Activated naive CD4-positive, alpha-beta T cell treated with anti-CD3 and anti-CD28 coated beads, Interleukin-2, amount 50 U/mL, for 72 hours (primary cell): ENCODE results near the gene TBC1D1. TPM values are rescaled to one million over a fixed set of nuclear protein-coding genes. Genes with fewer than 3 reads are reported as not detected.

Experiments
- ATAC-seq, 2 donors: fragments of 150-1000 bp; cut with Tn5 transposase; 2 replicates each; pipeline ENCODE4 v1.10.0; 2021; ENCODE audit warnings: mild to moderate bottlenecking in 2 of 2, moderate library complexity in 2 of 2
- DNase-seq, 2 donors: peaks; one replicate each; pipeline ENCODE4 v3.0.0; 2021 to 2022; ENCODE audit warnings: low spot score in 2 of 2
- H3K27ac Mint-ChIP-seq, 2 donors: one replicate each; pipeline ENCODE4 v1.8.0; 2022; ENCODE audit warnings: mild to moderate bottlenecking in 2 of 2, mixed read lengths in 2 of 2
- H3K36me3 Mint-ChIP-seq, 2 donors: one replicate each; pipeline ENCODE4 v1.8.0; 2022; ENCODE audit warnings: mixed read lengths in 2 of 2
- H3K9me3 Mint-ChIP-seq, 2 donors: one replicate each; pipeline ENCODE4 v1.8.0; 2022; ENCODE audit warnings: mixed read lengths in 2 of 2
- total RNA-seq, 2 donors: library from RNA; stranded (reverse); gene quantifications; one replicate each; pipeline ENCODE4 v1.2.3, GENCODE V29; 2022

TBC1D1 gene
- total RNA-seq, 2 donors from 2014 or later = 47.1 to 68.6 TPM

- Mint-ChIP-seq H3K36me3 (peaks cover 11 to 13% of the 10 kb centered on the region in 2 donors), H3K27ac (no peak overlapping the region), H3K9me3 (no peaks in the 10 kb centered on the region)
- ATAC-seq = no peak
- DNase-seq = no peak
Observed at GRCh38 chr4:38026158-38026740, 135.4 kb downstream of the TBC1D1 start.

- DNase-seq (no peak), ATAC-seq (no peak)
- no peak overlapping the region for H3K27ac Mint-ChIP-seq
- no peaks in the 10 kb centered on the region for H3K36me3 Mint-ChIP-seq
- no peaks in the 10 kb centered on the region for H3K9me3 Mint-ChIP-seq
Observed at GRCh38 chr4:38030023-38030422, 139.1 kb downstream of the TBC1D1 start.

- Mint-ChIP-seq H3K36me3 (no peaks in the 10 kb centered on the region), H3K27ac (no peak overlapping the region), H3K9me3 (no peaks in the 10 kb centered on the region)
- DNase-seq = peak in 1 of 2 donors; percentile 51
- no peak for ATAC-seq
Observed at GRCh38 chr4:38034986-38035882, 144.3 kb downstream of the TBC1D1 start.

GRCh38 chr4:38036548-38036947, 145.7 kb downstream of the TBC1D1 start:
- no peak for ATAC-seq
- Mint-ChIP-seq H3K27ac (no peak overlapping the region), H3K36me3 (peaks cover 0 to 7% of the 10 kb centered on the region in 2 donors), H3K9me3 (no peaks in the 10 kb centered on the region)
- no peak for DNase-seq

- no peaks in the 10 kb centered on the region for H3K9me3 Mint-ChIP-seq
- H3K27ac Mint-ChIP-seq = no peak overlapping the region
- DNase-seq = no peak
- no peak for ATAC-seq
- H3K36me3 Mint-ChIP-seq = peaks cover 0 to 8% of the 10 kb centered on the region in 2 donors
Observed at GRCh38 chr4:38037612-38038011, 146.7 kb downstream of the TBC1D1 start.

GRCh38 chr4:38040619-38041018, 149.7 kb downstream of the TBC1D1 start:
- no peak for DNase-seq
- no peaks in the 10 kb centered on the region for H3K9me3 Mint-ChIP-seq
- H3K27ac Mint-ChIP-seq = no peak overlapping the region
- H3K36me3 Mint-ChIP-seq = peaks cover 0 to 8% of the 10 kb centered on the region in 2 donors
- no peak for ATAC-seq

GRCh38 chr4:38044060-38044459, 153.2 kb downstream of the TBC1D1 start:
- Mint-ChIP-seq H3K9me3 (no peaks in the 10 kb centered on the region), H3K36me3 (peaks cover 0 to 8% of the 10 kb centered on the region in 2 donors), H3K27ac (no peak overlapping the region)
- DNase-seq (no peak), ATAC-seq (no peak)

GRCh38 chr4:38045289-38045988, 154.6 kb downstream of the TBC1D1 start:
- no peak overlapping the region for H3K27ac Mint-ChIP-seq
- ATAC-seq (no peak), DNase-seq (no peak)
- no peaks in the 10 kb centered on the region for H3K9me3 Mint-ChIP-seq
- H3K36me3 Mint-ChIP-seq = peaks cover 0 to 8% of the 10 kb centered on the region in 2 donors

GRCh38 chr4:38046727-38047489, 156.0 kb downstream of the TBC1D1 start:
- no peak for DNase-seq
- Mint-ChIP-seq H3K36me3 (no peaks in the 10 kb centered on the region), H3K9me3 (no peaks in the 10 kb centered on the region), H3K27ac (peak overlapping the region in 1 of 2 donors; percentile 40)
- no peak for ATAC-seq

- Mint-ChIP-seq H3K9me3 (no peaks in the 10 kb centered on the region), H3K36me3 (no peaks in the 10 kb centered on the region), H3K27ac (no peak overlapping the region)
- ATAC-seq (peak in 1 of 2 donors; percentile 9), DNase-seq (no peak)
Observed at GRCh38 chr4:38049545-38050170, 158.8 kb downstream of the TBC1D1 start.

- Mint-ChIP-seq H3K9me3 (no peaks in the 10 kb centered on the region), H3K36me3 (no peaks in the 10 kb centered on the region), H3K27ac (peak overlapping the region in 1 of 2 donors; percentile 65)
- no peak for DNase-seq
- ATAC-seq = no peak
Observed at GRCh38 chr4:38050560-38051350, 159.9 kb downstream of the TBC1D1 start.

GRCh38 chr4:38055566-38055965, 164.7 kb downstream of the TBC1D1 start:
- Mint-ChIP-seq H3K36me3 (no peaks in the 10 kb centered on the region), H3K27ac (no peak overlapping the region), H3K9me3 (no peaks in the 10 kb centered on the region)
- no peak for ATAC-seq
- DNase-seq = no peak

GRCh38 chr4:38056011-38056685, 165.3 kb downstream of the TBC1D1 start:
- no peak for ATAC-seq
- Mint-ChIP-seq H3K36me3 (no peaks in the 10 kb centered on the region), H3K9me3 (no peaks in the 10 kb centered on the region), H3K27ac (peak overlapping the region; percentile 27 to 88)
- no peak for DNase-seq

GRCh38 chr4:38058151-38058550, 167.3 kb downstream of the TBC1D1 start:
- no peaks in the 10 kb centered on the region for H3K9me3 Mint-ChIP-seq
- H3K36me3 Mint-ChIP-seq = no peaks in the 10 kb centered on the region
- ATAC-seq = no peak
- no peak for DNase-seq
- H3K27ac Mint-ChIP-seq = peak overlapping the region in 1 of 2 donors; percentile 23

GRCh38 chr4:38060829-38061431, 170.0 kb downstream of the TBC1D1 start:
- ATAC-seq = no peak
- no peak for DNase-seq
- Mint-ChIP-seq H3K9me3 (no peaks in the 10 kb centered on the region), H3K27ac (no peak overlapping the region), H3K36me3 (no peaks in the 10 kb centered on the region)
